ELR (cell line): Measurements from ENCODE around the gene DNAJC6.
A peak's percentile ranks its signal among the peaks of the same experiment; 100 is the strongest.
"Not testable (repeated sequence)": the region's sequence is repeated elsewhere in the genome, so short reads cannot be mapped to it uniquely, and the experiment has no call there.

Source experiments
- DNase-seq: peaks from one replicate; pipeline ENCODE4 v3.0.0-alpha.2; 2015; ENCODE audit warnings: low read depth

Gene DNAJC6

GRCh38 chr1:65355031-65355712, 45.8 kb downstream of the DNAJC6 start:
- no peak for DNase-seq

GRCh38 chr1:65357291-65357960, 48.1 kb downstream of the DNAJC6 start:
- no peak for DNase-seq

DNA sequence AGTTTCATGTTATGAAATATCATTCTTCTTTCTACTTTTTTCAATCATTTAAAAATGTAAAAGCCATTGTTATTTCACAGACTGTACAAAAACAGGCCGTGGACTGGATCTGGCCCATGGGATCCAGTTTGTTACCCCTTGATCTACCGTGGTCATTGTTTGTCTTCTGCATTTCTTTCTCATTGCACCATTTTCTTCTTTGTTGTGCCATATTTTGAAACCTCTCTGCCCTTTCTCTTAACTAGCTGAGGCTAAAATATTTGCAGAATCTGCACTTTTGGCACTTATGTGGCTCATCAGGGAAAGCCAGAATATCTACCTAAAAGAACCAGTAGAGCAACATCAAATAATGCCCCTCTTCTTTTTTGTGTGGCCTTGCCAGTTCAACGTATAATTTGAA, 50.5 kb downstream of the DNAJC6 start:
- no peak for DNase-seq

DNA sequence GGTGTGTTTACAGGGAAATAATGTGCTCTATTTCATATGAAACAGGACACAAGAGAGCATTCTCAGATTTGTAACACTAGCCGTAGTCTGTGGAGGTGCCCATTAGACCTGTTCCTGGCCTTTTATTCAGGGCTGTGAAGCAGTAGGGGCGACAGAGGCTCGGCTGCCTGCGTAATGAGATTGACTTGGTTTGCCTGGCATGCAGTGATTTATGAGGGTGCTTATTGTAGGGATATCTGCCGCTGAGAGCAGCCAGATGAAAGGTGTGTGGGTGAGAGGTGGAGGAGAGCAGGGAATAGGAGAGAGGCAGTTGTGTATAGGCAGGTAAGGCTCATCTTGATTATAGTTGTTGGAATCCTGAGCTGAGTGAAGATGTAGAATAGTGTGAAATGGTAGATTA, 51.3 kb downstream of the DNAJC6 start:
- DNase-seq, result no peak

DNA sequence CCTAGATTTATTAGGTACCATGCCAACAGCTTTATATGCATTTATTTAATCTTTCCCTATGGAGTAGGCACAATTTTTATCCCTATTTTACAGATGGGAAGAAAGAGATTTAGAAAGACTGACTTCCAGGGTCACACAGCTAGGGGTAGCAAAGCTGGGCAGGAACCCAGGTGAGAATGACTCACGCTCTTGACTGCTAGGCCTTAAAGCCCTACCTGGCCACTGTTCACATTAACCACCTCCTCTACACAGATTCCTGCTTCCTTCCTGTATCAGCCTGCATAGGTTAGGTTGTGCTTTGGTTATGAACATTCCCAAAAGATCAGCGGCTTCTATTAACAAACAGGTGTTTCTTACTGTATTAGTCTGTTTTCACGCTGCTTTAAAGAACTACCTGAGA, 53.2 kb downstream of the DNAJC6 start:
- DNase-seq, result no peak

DNA sequence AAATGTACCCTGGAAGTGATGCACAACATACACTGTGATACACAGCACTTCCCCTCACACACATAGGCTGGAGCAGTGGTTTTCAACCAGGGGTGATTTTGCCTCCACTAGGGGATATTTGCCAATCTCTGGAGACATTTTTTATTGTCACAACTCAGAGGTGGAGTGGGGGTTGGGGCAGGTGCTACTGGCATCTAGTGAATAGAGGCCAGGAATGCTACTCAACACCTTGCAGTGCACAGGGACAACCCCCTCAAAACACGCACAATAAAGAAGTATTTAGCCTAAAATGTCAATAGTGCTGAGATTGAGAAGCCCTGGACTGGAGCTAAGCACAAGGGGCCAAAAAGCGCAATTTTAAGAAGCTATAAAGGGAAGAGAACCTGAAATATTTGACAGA, 54.1 kb downstream of the DNAJC6 start:
- DNase-seq, result no peak

- DNase-seq, result no peak
These were observed 59.1 kb downstream of the DNAJC6 start for GRCh38 chr1:65368403-65368802.

DNA sequence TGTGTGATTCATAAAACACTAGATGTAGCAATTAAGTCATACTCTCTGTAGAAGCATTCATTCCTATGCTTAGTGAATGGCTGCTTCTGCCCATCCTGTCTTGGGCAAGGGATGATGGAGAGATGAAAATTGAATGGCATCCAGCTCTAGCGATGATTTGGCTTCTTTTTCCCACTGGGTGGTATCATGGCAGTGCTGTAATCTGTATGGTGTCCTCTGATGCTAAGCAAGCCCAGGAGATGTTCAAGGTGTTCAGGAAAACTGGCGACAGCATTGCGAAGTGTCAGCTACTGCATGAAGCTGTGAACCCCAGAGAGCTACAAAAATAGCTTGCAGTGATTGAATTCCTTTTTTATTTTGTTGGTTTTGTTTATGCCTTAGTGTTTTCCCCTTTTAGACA, 62.2 kb downstream of the DNAJC6 start:
- no peak for DNase-seq

DNA sequence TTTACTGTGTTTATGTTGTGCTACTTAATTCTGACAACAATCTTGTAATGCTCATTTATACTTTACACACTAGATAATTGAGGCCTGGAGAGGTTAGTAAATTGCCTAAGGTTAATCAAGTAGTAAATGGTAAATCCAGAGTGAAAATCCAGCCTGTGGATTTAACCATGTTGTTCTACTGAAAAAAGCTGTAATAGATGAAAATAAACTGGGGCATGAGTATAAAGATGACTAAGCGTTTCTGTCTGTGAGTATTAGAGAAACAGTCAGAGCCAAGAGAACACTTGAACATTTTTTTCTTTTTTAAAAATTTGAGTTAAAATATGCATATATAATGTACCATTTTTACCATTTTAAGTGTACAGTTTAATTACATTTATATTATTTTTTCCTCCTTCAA, 63.2 kb downstream of the DNAJC6 start:
- peak; percentile 38 for DNase-seq

GRCh38 chr1:65377496-65378246, 68.3 kb downstream of the DNAJC6 start:
- DNase-seq, result no peak

GRCh38 chr1:65378247-65378946, 69.1 kb downstream of the DNAJC6 start:
- no peak for DNase-seq

DNA sequence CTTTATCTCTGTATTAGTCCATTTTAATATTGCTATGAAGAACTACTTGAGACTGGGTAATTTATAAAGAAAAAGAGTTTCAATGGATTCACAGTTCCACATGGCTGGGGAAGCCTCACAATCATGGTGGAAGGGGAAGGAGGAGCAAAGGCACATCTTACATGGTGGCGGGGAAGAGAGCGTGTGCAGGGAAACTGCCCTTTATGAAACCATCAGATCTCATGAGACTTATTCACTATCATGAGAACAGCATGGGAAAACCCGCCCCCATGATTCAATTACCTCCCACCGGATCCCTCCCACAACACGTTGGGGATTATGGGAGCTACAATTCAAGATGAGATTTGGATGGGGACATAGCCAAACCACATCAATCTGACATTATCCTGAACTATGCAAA, 75.1 kb downstream of the DNAJC6 start:
- not testable (repeated sequence) for DNase-seq

- DNase-seq, result no peak
These were observed 77.1 kb downstream of the DNAJC6 start for GRCh38 chr1:65386439-65386838.

GRCh38 chr1:65387821-65388220, 78.5 kb downstream of the DNAJC6 start:
- DNase-seq, result no peak

- DNase-seq, result peak; percentile 73
These were observed 79.8 kb downstream of the DNAJC6 start for GRCh38 chr1:65388908-65389695.

- no peak for DNase-seq
These were observed 83.2 kb downstream of the DNAJC6 start for GRCh38 chr1:65392497-65392896.

- peak; percentile 90 for DNase-seq
These were observed 84.0 kb downstream of the DNAJC6 start for GRCh38 chr1:65393347-65393746.

DNA sequence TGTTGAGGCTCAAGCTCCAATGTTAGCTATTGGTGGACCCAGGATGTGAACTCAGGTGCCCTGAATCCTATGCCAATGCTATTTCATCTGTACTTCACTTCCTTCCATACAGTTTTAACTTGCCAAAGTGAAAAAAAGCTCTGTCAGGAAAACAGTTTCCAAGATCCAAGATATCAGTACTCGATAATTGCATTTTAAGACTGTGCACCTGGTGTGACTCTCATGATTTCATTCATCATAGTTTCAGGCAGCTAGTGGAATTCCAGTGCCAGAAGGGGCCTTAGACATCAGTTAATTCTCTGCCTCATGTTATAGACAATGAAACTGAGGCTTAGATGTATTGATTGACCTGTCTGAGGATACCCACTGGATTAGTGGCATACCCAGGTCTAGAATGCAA, 84.6 kb downstream of the DNAJC6 start:
- DNase-seq, result no peak

DNA sequence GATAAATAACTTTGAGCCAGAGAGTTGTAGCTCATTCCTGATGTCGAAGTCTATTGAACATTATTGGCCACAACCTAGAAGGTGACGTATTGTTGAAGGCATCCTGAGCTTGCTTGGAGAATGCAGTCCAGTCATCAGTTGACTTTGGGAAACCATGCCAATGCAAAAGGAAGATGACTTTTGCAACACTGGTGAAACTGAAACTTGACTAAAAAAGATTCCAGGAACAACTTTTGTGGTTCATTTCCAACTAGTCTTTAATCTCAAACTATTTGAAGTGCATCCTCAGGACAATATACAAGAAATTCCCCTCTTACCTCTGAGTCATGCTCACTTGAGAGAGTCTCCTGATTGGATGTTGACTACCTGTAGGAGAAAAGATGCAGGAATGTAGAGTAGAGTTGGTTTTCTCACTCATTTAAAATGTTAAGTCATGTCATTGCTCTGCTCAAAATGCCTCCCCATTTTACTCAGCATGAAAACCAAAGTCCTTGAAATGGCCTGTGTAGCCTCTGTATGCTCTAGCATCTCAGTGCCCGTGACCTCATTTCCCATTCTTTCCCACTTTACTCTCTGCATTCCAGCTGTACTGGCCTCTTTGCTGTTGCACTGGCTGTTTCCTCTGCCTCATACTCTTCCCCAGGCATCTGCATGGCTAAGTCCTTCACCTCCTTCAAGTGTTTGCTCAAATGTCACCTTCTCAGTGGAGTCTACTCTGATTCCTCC, 86.7 kb downstream of the DNAJC6 start:
- peak; percentile 90 for DNase-seq

GRCh38 chr1:65398083-65398482, 88.7 kb downstream of the DNAJC6 start:
- peak; percentile 40 for DNase-seq

GRCh38 chr1:65399003-65399402, 89.7 kb downstream of the DNAJC6 start:
- no peak for DNase-seq
